Fibroblast of the aortic adventitia (primary cell): ENCODE data around the gene CD44. TPM values are rescaled to one million over a fixed set of nuclear protein-coding genes. Genes with fewer than 3 reads are reported as not detected.

Experiments used
- DNase-seq: peaks from one replicate; pipeline ENCODE4 v3.0.0-alpha.2; 2010; ENCODE audit warnings: low read depth
- H3K4me3 ChIP-seq: 2 replicates; pipeline ENCODE4 v1.5.1; 2011; ENCODE audit warnings: low read depth, mild to moderate bottlenecking, control low read depth, low read length, moderate library complexity
- total RNA-seq: library from RNA; depleted of rRNA; stranded (reverse); fragments of >200 nt; gene quantifications from 2 replicates; pipeline ENCODE4 v1.2.3, GENCODE V29; 2012; ENCODE audit warnings: low replicate concordance
- TF ChIP-seq, protein P1 (sequence below): IDR thresholded peaks from 2 replicates; pipeline ENCODE4 v1.5.1; 2011; ENCODE audit warnings: mild to moderate bottlenecking, low read length, control low read depth, inconsistent platforms; ENCODE audit not compliant: insufficient read depth

Gene CD44
- total RNA-seq, 1 donor: 458 TPM

DNA sequence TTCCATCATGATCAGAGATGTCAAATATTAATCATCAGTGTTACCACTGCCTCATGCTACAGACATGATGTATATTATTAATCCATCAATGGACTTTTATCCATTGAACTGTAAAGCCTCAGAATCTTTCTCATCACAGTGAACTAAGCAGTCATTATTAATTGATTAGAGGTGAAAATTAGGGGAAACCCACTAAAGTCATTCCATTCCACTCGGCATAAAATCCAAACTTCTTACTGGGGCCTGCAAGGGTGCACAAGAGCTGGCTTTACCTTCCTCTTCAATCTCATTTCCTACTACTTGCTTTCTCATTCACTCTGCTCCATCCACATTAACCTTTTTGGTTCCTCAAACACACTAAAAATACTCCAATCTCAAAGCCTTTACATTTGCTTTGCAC, 7.9 kb upstream of the CD44 start:
- no peak overlapping the region for H3K4me3 ChIP-seq
- TF ChIP-seq, protein P1, sequence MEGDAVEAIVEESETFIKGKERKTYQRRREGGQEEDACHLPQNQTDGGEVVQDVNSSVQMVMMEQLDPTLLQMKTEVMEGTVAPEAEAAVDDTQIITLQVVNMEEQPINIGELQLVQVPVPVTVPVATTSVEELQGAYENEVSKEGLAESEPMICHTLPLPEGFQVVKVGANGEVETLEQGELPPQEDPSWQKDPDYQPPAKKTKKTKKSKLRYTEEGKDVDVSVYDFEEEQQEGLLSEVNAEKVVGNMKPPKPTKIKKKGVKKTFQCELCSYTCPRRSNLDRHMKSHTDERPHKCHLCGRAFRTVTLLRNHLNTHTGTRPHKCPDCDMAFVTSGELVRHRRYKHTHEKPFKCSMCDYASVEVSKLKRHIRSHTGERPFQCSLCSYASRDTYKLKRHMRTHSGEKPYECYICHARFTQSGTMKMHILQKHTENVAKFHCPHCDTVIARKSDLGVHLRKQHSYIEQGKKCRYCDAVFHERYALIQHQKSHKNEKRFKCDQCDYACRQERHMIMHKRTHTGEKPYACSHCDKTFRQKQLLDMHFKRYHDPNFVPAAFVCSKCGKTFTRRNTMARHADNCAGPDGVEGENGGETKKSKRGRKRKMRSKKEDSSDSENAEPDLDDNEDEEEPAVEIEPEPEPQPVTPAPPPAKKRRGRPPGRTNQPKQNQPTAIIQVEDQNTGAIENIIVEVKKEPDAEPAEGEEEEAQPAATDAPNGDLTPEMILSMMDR: no peak
- no peak for DNase-seq

DNA sequence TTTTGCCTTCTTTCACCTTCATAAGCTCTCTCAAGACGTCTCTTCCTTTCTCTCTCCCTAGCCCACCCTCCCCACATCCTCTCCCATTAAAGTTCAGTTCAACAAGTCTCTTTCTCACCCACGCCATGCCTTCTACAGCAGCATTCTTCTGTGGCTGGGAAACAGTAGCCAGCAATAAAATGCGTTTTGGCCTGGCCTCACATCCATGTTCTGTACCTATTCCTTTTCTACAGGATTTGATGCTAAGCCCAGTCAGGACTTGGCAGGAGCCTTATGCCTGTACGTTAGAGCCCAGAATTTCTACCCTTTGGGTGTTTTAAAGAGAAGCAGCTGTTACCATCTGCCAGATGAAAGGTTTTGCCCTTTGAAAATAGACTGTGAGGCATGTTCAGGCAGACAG, 7.1 kb upstream of the CD44 start:
- TF ChIP-seq, protein P1: no peak
- no peak for DNase-seq
- no peak overlapping the region for H3K4me3 ChIP-seq

DNA sequence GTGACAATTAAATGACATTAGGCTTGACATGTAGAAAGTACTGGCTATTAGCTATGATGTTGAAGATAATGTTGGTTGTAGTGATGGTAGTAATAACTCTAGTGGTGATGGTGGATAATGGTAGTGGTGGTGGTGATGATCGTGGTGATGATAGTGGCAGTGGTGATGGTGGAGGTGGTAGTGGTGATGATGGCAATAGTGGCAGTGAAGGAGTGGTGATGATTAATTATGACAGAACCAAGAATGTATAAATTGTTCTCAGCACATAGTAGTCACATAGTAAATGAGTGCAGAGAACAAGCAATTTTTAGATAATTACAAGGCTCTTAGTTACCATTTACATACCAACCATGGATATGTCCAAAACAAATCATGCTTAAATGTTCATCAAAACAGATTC, 5.3 kb upstream of the CD44 start:
- no peak overlapping the region for H3K4me3 ChIP-seq
- TF ChIP-seq, protein P1: no peak
- DNase-seq: no peak

DNA sequence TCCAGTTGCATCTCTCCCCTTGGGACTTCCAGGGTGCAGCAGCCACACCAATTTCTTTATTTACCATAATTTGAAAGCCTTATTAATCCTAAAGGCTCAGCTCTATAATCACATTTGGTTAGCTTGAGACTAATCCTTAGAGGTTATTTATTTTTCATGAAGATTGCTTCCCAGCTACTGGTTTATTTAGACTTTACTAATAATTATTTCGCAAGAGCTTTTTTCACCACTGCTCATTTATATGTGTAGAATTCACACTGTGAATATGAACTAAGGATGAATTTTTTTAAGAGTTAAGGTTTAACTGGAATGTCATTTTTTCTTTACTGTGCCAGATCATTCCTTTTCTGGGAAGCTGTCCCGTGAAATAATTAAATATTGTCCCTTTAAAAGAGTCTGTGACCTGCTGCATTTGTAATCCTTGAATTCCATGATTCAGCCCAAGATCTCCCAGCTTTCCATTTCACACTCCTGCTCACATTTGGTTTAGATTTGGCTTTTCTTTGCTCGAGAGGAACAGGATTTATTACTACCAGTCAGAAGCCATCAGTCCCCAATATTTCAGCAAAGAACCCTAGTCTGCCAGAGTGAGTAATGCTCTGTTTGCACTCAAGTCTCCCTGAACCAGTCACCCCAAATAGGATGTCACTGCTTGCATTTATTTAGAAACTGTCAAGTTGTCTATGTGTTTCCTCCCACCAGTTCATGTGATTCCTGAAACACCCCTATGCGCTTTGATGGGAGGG, 4.4 kb upstream of the CD44 start:
- no peak overlapping the region for H3K4me3 ChIP-seq
- TF ChIP-seq, protein P1: no peak
- DNase-seq: peak; percentile 64

DNA sequence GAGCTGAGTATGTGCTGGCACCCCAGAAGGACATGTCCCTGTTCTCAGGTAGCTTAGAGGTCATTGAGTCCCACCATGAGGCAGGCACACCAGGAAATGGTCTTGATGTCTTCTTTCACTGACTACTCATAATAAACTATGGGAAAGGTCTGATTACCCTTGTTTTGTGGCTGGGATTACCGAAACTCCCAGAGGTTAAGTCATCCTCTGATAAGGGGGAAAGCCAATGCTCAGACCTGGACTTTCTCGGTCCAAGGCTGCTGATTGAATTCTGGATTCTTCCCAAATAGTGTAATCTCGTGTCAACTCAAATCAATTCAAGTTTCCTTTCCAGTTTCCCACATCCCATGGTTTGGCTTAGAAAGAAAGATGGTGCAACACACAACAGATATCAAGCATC, 3.7 kb upstream of the CD44 start:
- H3K4me3 ChIP-seq: no peak overlapping the region
- DNase-seq: peak; percentile 95
- TF ChIP-seq, protein P1: no peak

DNA sequence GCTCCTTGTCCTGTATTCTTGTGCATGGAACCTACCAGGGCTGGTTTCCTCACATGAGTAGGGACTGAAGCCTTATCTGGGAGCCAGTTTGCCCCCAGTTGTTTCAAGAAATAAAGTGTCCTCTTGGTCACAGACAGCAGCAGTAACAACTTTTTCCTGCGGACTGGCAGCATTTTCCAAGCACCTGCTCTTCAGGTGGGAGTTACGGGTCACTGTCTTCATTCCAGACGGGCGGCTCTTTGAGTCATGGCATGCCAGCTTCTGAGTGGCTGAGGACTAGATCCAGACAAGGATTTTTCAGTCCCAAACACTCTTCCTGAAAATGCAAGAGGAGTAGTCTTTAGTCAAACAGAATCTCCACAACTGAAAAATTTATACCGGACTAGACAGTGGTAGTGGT, 2.7 kb upstream of the CD44 start:
- TF ChIP-seq, protein P1: no peak
- H3K4me3 ChIP-seq: no peak overlapping the region
- DNase-seq: no peak

DNA sequence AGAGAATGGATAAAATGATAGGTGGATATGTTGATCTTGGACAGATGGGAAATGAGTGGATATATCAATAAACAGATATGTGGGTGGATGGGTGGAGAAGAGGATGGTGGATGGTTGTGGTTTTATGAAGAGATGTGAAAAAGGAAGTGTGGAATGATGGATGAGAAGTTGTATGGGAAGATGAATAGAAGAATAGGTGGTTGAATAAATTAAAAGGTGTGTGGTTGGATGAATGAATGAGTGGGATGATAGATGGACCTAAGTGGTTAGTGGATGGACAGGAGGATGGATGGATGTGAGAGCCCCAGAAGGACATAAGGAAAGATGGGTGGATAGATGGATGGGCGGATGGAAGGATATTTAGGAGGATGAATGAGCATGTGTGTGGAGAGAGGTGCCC, 913 bp upstream of the CD44 start:
- TF ChIP-seq, protein P1: no peak
- DNase-seq: no peak
- H3K4me3 ChIP-seq: peak overlapping the region; percentile 98
